ENCODE data around the gene NGB.

NGB gene

GRCh38 chr14:77266336-77266735 lies 4.7 kb downstream of the NGB start:
- in situ Hi-C loops (cut with MboI; ENCODE audit: low sequenced_read_pairs): no loop called here

GRCh38 chr14:77265561-77266335 lies 5.3 kb downstream of the NGB start:
- in situ Hi-C loops (cut with MboI; ENCODE audit: low sequenced_read_pairs): no loop called here

DNA sequence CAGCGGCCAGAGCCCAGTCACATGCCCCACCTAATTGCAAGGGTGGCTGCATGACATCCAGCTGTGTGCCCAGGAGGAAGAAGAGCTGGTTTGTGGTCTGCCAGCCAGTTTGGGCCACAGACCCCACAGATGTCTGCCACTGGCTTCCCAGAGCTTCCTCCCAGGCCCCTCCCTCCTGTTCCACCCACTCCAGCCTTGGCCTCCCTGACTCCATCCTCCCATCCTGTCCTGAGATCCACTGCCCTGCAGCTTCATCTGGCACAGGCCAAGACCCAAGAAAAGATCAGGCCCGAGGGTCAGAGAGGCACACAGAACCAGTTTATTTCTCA lies 5.9 kb downstream of the NGB start:
- in situ Hi-C loops (cut with MboI; ENCODE audit: low sequenced_read_pairs): no loop called here

DNA sequence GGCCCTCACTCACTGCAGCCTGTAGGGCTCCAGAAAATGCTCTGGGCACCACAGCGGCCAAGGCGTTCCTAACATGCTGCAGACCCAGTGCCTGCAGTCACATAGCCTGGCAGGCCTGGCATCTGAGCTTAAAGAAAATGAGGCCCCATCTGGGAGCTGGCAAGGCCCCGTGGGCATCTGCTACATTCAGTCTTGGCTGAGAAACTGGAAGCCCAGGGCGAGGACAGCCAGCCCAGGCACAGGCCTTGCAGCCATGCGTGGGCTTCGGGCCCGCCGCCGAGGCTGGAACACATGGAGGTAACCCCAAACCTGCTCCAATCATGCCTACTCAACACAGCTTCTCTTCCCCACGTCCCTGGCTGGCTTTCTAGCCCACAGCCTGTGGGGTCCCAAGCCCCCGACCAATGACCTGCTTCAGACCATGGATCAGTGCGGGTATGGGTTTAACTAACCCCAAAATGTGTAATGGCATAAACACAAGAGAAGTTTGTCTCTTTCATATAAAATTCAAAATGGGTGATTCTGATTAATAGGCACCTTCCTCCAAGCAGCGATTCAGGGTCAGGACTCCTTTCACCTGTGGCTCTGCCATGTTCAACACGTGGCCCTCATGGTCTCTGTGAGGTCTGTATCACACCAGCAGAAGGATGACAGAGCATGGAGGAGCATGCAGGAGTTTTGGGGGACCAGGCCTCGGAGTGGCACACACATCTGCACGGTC lies 6.4 kb downstream of the NGB start:
- in situ Hi-C loops (cut with MboI; ENCODE audit: low sequenced_read_pairs): no loop called here

- in situ Hi-C loops (cut with MboI; ENCODE audit: low sequenced_read_pairs): no loop called here
These were observed 10.4 kb downstream of the NGB start for GRCh38 chr14:77260631-77261030.

DNA sequence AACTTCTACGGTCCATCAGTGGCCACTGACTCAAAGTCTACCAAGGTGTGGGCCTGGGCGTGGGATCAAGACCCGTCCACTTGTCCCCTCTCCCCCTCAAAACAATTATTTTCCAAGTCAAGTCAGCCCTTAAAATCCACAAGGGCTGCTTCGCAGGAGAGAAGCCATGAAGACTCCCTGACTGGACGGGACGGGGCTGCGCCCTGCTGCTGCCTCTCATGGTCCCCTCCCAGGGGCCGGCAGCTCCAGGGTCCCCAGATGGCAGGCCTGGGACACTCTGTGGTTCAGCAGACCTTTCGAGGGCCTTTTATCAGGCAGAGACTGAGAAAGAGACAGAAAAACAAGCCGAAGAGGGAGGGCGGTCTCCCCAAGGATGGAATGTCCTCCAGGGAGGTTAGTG lies 10.8 kb downstream of the NGB start:
- in situ Hi-C loops (cut with MboI; ENCODE audit: low sequenced_read_pairs): no loop called here

DNA sequence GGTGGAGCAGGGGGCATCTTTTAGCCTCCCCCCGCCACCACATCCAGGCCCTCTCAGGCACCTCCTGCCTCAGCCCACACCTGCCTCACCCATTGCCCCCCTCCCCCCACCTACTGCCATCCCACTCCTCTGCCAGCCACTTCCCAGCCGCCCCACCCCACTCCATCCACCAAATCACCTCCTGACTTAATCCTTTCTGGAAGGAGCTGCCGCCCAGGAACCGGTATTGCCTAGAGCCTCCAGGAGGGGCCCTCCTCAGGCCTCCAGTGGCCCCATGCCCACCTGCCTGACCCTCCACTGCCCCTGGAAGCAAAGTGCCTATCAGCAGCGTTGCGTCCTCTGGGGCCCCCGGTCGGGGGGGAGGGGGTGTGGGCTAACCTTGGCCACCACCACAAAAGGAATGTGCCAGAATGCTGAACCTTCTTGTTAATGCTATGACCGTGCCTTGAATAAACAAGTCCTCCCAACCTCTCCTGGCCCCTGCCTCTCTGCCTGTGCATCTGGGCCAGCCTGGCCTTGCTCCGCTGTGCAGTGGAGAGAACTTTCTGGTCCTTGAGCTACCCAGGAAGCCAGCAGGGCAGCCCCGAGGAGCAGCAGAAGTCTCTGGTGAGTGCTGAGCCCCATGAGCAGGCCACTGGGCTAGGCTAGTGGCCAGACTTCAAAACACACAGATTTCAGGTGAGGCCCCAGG lies 11.8 kb downstream of the NGB start:
- in situ Hi-C loops (cut with MboI; ENCODE audit: low sequenced_read_pairs): no loop called here

DNA sequence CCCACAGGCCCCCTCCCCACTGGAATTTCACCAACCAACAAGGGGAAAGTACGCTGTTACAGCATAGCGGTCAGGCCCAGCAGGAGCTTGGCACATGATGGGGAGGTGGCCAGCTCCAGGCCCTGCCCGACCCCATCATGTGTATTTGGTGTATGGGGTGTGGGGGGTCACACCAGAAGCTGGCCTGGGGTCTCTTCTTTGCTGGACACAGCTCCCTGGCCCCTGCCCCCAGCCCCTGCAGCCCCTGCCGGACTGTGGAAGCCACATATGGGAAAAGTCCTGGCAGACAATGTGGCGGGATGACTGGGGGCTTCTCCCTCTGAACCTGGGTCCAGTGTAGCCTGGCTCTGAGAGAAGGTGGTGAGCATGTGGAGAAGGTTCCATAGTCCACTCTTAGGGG lies 12.4 kb downstream of the NGB start:
- in situ Hi-C loops (cut with MboI; ENCODE audit: low sequenced_read_pairs): no loop called here

GRCh38 chr14:77257700-77258099 lies 13.3 kb downstream of the NGB start:
- in situ Hi-C loops (cut with MboI; ENCODE audit: low sequenced_read_pairs): no loop called here

DNA sequence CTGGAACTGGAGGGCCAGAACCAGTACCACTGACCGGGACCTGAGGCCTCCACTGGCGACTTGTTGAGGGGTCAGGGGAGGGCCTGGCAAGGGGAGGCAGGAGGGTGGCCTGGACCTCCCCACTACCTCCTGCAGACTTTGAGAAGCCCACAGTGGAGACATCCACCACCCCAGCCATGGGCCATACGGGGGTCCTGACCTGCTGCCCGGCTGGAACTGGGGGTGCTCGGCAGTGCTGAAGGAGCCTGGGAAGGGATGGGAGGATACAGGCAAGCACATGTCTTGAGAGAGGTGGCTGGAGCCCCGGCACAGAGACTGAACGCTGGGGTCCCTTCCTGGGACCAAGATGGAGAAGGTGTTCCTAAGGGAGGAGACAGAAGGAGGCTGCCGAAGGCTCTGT lies 14.3 kb downstream of the NGB start:
- in situ Hi-C loops (cut with MboI; ENCODE audit: low sequenced_read_pairs): no loop called here

- in situ Hi-C loops (cut with MboI; ENCODE audit: low sequenced_read_pairs): no loop called here
These were observed 17.4 kb downstream of the NGB start for GRCh38 chr14:77253333-77254190.

DNA sequence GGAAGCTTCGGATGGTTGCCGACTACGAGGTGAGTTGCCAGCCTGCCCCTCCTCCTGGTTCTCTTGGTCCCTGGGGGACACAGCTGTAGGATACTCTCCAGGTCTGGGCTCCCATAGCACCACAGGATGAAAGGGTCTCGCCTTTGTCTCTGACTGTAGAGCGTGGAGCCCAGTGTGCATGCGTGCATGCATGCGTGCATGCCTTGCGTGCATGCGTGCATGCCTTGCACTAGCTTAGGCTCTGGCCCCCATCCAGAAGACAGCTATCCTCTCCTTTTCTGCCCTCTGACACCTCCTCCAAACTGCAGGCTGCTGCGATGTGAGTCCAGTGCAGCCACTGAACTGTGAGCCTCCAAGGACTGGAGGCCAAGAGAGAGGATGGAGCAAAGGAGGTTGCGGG lies 19.1 kb downstream of the NGB start:
- in situ Hi-C loops (cut with MboI; ENCODE audit: low sequenced_read_pairs): no loop called here

GRCh38 chr14:77250927-77251326 lies 20.1 kb downstream of the NGB start:
- in situ Hi-C loops (cut with MboI; ENCODE audit: low sequenced_read_pairs): no loop called here

DNA sequence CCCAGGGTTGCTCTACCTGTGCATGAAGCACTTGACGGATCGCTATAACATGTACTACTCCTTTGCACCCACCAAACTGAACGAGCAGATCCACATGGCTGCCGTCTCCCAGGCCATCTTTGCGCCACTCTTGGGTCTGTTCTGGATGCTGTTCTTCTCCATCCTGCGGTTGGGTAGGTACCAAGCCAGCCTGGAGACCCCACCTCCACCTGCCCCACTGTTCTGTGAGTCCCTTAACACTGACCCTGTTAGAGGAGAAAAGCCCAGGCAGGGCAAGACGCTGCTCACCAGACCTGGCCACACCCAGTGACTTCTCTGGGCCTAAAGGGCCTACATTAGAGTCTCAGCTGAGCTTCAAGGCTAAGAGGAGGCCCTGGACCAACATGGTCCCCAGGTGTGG lies 21.7 kb downstream of the NGB start:
- in situ Hi-C loops (cut with MboI; ENCODE audit: low sequenced_read_pairs): no loop called here

- in situ Hi-C loops (cut with MboI; ENCODE audit: low sequenced_read_pairs): no loop called here
These were observed 22.3 kb downstream of the NGB start for GRCh38 chr14:77248666-77249065.

DNA sequence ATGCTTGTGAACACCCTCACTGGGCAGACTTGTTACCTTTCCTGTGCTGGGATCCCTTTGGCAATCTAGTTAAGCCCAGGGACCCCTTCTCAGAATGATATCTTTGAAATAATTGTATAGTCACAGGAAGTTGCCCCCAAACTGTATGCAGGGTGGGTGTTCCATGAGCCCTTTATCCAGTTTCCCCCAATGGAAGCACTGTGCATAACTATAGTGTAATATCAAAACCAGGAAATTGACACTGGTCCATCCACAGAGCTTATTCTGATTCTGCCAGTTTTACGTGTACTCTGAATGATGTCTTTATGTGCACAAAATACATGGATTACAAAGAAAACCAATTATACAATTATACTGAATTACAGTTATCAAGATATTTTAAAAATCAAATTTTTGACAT lies 24.2 kb downstream of the NGB start:
- in situ Hi-C loops (cut with MboI; ENCODE audit: low sequenced_read_pairs): no loop called here

DNA sequence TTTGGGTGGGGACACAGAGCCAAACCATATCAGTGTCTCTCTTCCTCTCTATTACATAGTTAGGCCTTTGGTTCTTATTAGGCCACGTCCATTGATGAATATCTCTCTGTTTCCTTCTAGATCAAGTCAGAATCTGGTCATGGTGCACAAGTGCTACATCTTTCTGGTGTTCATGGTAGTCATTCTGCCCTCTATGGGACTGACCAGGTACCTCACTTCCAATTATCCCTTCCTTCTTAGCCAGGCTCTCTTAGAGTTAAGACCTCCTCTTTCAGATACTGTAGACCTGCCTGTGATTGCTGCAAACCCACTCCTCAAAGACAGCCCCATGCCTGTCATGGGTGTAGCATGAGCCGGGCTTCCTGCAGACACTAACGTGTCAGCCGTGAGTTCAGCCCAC lies 25.2 kb downstream of the NGB start:
- in situ Hi-C loops (cut with MboI; ENCODE audit: low sequenced_read_pairs): no loop called here

GRCh38 chr14:77243853-77244252 lies 27.2 kb downstream of the NGB start:
- in situ Hi-C loops (cut with MboI; ENCODE audit: low sequenced_read_pairs): no loop called here

- in situ Hi-C loops (cut with MboI; ENCODE audit: low sequenced_read_pairs): no loop called here
These were observed 28.3 kb downstream of the NGB start for GRCh38 chr14:77242752-77243151.

DNA sequence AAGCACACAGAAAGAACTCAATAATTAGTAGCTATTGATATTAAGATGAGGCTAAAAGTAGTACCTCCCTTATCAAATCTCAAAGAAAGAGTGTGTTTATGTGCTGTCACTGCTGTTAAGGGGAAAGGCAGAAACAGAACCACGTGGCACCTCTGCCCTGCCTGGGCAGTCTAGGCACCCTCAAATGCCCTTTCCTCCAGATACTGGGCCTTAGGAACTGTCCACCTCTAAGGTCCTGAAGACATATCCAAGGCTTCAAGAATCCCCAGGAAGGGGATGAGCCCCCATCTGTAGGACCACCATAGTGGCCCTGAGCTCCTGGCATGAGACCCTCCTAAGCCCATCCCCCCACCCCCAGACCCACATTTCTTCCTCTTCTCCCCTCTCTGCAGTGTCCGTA lies 29.1 kb downstream of the NGB start:
- in situ Hi-C loops (cut with MboI; ENCODE audit: low sequenced_read_pairs): no loop called here

DNA sequence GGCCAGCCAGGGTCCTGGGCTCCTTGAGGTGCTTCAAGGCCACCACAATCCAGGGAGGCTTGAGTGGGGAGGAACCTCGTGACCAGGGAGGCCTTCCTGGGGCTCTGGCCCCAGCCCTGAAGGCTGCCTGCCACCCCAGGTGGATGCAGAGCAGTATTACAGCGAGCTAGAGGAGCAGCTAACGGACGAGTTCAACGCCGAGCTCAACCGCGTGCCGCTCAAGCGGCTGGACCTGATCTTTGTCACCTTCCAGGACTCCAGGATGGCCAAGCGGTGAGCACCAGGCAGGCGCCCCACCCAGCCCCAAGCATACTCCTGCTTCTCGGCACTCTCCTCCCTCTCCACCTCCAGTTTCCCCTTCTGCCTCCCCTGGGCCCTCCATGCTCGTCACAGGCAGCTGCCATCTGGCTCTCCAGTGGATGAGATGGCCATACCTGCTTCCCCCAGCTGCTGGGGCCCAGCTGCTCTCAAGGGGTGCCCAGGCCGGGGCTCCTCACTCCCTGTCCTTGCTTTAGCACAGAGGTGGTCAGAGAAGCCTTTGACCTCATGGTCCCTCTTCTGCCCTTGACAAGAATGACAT lies 30.6 kb downstream of the NGB start:
- in situ Hi-C loops (cut with MboI; ENCODE audit: low sequenced_read_pairs): no loop called here
